ENCODE results near the gene PLA2G4E.

Gene PLA2G4E

DNA sequence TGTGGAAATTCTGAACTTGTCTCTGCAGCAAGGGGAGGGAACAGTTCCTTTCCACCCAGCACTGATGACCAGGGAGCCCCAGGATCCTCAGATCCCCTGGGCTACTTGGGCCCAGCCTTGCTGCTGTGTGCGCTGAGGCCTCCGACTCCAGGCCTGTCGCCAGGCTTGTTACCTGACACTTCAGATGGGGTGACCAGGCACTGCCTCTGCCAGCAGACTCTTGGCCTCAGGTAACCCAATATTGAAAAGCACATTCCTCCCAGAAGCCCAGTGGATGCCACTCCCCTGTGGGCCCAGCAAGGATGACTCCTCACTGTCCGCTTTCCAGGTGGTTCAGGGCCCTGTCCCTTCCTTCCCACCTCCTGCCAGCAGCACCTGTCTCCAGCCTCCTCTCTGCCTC lies 3.5 kb upstream of the PLA2G4E start:
- no peaks in the 10 kb centered on the region for H3K27me3 ChIP-seq (replicated peaks)
- TF ChIP-seq, protein P1, sequence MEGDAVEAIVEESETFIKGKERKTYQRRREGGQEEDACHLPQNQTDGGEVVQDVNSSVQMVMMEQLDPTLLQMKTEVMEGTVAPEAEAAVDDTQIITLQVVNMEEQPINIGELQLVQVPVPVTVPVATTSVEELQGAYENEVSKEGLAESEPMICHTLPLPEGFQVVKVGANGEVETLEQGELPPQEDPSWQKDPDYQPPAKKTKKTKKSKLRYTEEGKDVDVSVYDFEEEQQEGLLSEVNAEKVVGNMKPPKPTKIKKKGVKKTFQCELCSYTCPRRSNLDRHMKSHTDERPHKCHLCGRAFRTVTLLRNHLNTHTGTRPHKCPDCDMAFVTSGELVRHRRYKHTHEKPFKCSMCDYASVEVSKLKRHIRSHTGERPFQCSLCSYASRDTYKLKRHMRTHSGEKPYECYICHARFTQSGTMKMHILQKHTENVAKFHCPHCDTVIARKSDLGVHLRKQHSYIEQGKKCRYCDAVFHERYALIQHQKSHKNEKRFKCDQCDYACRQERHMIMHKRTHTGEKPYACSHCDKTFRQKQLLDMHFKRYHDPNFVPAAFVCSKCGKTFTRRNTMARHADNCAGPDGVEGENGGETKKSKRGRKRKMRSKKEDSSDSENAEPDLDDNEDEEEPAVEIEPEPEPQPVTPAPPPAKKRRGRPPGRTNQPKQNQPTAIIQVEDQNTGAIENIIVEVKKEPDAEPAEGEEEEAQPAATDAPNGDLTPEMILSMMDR (IDR thresholded peaks at IDR 0.05; ENCODE audit: low read depth, low read length, missing control alignments): no peak
- H3K27ac ChIP-seq: no peak overlapping the region
- H3K4me3 ChIP-seq (ENCODE audit: low read depth, low read length): no peak overlapping the region
- in situ Hi-C loops (cut with HindIII; ENCODE audit: low pct_ligation_motif_present, low sequenced_read_pairs): no loop called here
- no peaks in the 10 kb centered on the region for H3K36me3 ChIP-seq (replicated peaks)
- DNase-seq: no peak

DNA sequence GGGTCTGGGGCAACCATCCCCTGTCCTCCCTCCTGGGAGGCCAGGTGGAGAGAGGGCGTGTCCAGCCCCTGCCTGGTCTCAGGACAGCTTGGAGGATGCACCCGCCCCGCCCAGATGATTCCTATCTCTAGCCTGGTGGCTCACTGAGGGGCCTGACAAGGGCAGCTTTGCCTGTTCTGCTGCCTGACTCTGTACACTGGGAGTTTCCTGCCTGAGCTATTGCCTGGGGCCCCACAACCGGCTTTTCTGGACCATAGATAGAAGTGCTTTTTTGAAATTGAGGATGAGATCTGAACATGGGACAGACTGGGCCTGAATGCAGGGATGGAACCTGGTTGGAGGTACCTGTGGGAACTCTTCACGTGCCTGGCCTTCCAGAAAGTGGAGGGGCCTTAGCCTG lies 751 bp upstream of the PLA2G4E start:
- in situ Hi-C loops (cut with HindIII; ENCODE audit: low pct_ligation_motif_present, low sequenced_read_pairs): no loop called here
- H3K27me3 ChIP-seq (replicated peaks): peaks cover 5% of the 10 kb centered on the region
- no peaks in the 10 kb centered on the region for H3K36me3 ChIP-seq (replicated peaks)
- no peak for DNase-seq
- TF ChIP-seq, protein P1 (IDR thresholded peaks at IDR 0.05; ENCODE audit: low read depth, low read length, missing control alignments): no peak
- no peak overlapping the region for H3K4me3 ChIP-seq (ENCODE audit: low read depth, low read length)
- H3K27ac ChIP-seq: no peak overlapping the region

DNA sequence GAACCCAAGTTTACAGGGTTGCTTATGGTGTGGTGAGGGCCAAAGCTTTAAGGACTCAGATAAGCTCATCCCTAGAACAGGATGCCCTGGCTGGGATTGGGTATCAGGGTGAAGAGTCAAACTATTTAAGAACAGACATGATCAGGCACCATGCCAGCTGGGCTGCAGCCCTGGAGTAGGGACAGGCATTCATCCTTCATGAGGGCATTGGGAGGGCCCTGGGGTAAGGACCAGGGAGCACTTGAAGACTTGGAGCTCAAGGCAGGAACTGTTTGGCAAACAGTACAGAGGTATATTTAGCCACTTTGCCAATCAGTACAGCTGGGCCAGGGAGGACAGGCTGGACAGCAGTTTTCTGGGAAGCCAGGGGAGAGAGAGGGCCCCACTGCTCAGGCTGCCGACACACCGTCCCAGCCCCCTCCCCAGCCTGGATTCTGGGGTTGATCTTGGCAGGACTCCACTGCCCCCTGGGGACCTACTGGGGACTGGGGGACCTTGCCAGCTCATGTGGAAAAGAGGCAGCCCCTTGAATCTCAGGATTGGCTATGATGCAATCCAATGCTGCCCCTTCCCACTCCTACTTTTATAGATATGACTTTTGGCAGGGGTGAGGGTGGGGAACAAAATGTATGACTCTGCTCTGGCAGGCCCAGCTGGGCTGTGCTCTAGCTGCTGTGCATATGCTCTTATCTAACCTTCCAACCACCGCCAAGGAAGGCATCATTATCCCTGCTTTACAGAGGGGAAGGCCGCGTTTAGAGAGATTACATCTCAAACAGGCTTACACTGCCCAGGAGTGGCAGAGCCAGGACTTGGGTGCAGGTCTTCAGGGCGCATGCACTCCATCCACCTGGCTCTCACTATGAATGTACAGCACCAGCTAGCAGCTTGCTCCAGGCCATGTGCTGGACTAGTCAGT lies 2.3 kb downstream of the PLA2G4E start:
- in situ Hi-C loops (cut with HindIII; ENCODE audit: low pct_ligation_motif_present, low sequenced_read_pairs): no loop called here
- no peak overlapping the region for H3K4me3 ChIP-seq (ENCODE audit: low read depth, low read length)
- TF ChIP-seq, protein P1 (IDR thresholded peaks at IDR 0.05; ENCODE audit: low read depth, low read length, missing control alignments): no peak
- DNase-seq: no peak
- no peak overlapping the region for H3K27ac ChIP-seq
- H3K27me3 ChIP-seq (replicated peaks): peaks cover 7% of the 10 kb centered on the region
- no peaks in the 10 kb centered on the region for H3K36me3 ChIP-seq (replicated peaks)

DNA sequence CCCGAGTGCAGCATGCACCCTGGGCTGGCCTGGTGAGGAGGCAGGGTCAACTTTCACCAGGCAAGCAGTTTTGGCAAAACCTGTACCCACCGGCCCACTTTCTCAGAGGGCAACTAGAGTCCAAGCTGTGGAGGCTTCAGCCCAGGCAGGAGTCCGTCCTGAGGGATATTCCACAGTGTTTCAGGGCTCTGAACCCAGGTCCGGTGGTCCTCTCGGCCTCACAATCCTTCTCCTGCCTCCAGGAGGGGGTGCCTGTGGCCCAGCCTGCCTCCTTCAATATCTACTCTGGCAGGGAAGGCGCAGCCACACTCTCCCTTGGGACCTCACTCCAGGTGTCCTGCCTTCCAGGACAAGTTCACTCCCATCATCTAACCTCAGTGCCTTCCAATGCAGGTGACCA lies 3.9 kb downstream of the PLA2G4E start:
- no peak for DNase-seq
- no peak overlapping the region for H3K4me3 ChIP-seq (ENCODE audit: low read depth, low read length)
- TF ChIP-seq, protein P1 (IDR thresholded peaks at IDR 0.05; ENCODE audit: low read depth, low read length, missing control alignments): no peak
- H3K27ac ChIP-seq: no peak overlapping the region
- peaks cover 7% of the 10 kb centered on the region for H3K27me3 ChIP-seq (replicated peaks)
- in situ Hi-C loops (cut with HindIII; ENCODE audit: low pct_ligation_motif_present, low sequenced_read_pairs): no loop called here
- H3K36me3 ChIP-seq (replicated peaks): no peaks in the 10 kb centered on the region

DNA sequence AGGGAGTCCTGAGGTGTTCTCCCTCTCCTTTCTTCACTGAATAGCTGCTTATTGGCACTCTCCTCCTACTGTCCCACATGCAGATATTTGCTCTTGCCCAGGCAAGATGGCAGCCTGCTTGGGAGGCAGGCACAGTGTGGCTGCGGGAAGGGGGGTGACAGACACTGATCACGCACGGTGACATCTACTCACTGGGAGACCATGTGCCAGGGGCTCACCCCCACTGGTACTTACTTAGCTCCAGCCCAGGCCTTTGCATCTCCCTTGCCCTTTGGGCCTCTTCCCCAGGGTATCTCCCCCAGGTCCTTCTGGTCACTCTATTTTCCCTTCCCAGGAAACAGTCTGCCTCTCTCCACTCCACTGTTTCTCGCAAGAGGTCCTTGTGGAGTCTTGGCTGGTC lies 6.4 kb downstream of the PLA2G4E start:
- no peaks in the 10 kb centered on the region for H3K36me3 ChIP-seq (replicated peaks)
- H3K27ac ChIP-seq: no peak overlapping the region
- TF ChIP-seq, protein P1 (IDR thresholded peaks at IDR 0.05; ENCODE audit: low read depth, low read length, missing control alignments): no peak
- peaks cover 7% of the 10 kb centered on the region for H3K27me3 ChIP-seq (replicated peaks)
- in situ Hi-C loops (cut with HindIII; ENCODE audit: low pct_ligation_motif_present, low sequenced_read_pairs): no loop called here
- no peak for DNase-seq
- H3K4me3 ChIP-seq (ENCODE audit: low read depth, low read length): no peak overlapping the region
